ENCODE results near the gene PHF21B.

PHF21B gene

DNA sequence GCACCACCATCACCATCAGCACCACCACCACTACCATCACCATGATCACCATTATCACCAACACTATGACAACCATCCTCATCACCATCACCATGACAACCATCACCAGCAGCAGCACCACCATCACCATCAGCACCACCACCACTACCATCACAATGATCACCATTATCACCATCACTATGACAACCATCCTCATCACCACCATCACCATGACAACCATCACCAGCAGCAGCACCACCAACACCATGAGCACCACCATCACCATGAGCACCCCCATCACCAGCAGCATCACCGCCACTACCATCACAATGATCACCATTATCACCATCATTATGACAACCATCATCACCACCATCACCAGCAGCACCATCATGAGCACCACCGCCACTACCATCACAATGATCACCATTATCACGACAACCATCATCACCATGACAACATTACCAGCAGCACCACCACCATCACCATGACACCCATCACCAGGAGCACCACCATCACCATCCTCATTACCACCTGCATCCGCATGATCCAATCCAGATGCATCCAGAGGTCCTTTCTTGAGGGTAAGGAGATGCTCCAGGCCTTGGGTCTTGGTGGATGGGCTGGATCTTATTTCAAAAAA lies 23.8 kb downstream of the PHF21B start:
- TF ChIP-seq YY1 (IDR thresholded peaks at IDR 0.05; ENCODE audit: low read depth): no peak
- no peak for TF ChIP-seq ZBTB7A (IDR thresholded peaks at IDR 0.05; ENCODE audit: low read depth)
- TF ChIP-seq, protein P1, sequence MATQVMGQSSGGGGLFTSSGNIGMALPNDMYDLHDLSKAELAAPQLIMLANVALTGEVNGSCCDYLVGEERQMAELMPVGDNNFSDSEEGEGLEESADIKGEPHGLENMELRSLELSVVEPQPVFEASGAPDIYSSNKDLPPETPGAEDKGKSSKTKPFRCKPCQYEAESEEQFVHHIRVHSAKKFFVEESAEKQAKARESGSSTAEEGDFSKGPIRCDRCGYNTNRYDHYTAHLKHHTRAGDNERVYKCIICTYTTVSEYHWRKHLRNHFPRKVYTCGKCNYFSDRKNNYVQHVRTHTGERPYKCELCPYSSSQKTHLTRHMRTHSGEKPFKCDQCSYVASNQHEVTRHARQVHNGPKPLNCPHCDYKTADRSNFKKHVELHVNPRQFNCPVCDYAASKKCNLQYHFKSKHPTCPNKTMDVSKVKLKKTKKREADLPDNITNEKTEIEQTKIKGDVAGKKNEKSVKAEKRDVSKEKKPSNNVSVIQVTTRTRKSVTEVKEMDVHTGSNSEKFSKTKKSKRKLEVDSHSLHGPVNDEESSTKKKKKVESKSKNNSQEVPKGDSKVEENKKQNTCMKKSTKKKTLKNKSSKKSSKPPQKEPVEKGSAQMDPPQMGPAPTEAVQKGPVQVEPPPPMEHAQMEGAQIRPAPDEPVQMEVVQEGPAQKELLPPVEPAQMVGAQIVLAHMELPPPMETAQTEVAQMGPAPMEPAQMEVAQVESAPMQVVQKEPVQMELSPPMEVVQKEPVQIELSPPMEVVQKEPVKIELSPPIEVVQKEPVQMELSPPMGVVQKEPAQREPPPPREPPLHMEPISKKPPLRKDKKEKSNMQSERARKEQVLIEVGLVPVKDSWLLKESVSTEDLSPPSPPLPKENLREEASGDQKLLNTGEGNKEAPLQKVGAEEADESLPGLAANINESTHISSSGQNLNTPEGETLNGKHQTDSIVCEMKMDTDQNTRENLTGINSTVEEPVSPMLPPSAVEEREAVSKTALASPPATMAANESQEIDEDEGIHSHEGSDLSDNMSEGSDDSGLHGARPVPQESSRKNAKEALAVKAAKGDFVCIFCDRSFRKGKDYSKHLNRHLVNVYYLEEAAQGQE (IDR thresholded peaks at IDR 0.05; ENCODE audit: low read depth): no peak
- TF ChIP-seq CEBPB (IDR thresholded peaks at IDR 0.05): no peak
- TF ChIP-seq, protein P2, sequence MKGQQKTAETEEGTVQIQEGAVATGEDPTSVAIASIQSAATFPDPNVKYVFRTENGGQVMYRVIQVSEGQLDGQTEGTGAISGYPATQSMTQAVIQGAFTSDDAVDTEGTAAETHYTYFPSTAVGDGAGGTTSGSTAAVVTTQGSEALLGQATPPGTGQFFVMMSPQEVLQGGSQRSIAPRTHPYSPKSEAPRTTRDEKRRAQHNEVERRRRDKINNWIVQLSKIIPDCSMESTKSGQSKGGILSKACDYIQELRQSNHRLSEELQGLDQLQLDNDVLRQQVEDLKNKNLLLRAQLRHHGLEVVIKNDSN (IDR thresholded peaks at IDR 0.05): no peak
- TF ChIP-seq TEAD4 (IDR thresholded peaks at IDR 0.05): no peak
- TF ChIP-seq CREB1 (IDR thresholded peaks at IDR 0.05; ENCODE audit: low read depth): no peak
- TF ChIP-seq RAD21 (IDR thresholded peaks at IDR 0.05; ENCODE audit: low read depth): no peak
- TF ChIP-seq TAF1 (IDR thresholded peaks at IDR 0.05; ENCODE audit: low read depth): no peak
- TF ChIP-seq NFIC (IDR thresholded peaks at IDR 0.05): no peak

DNA sequence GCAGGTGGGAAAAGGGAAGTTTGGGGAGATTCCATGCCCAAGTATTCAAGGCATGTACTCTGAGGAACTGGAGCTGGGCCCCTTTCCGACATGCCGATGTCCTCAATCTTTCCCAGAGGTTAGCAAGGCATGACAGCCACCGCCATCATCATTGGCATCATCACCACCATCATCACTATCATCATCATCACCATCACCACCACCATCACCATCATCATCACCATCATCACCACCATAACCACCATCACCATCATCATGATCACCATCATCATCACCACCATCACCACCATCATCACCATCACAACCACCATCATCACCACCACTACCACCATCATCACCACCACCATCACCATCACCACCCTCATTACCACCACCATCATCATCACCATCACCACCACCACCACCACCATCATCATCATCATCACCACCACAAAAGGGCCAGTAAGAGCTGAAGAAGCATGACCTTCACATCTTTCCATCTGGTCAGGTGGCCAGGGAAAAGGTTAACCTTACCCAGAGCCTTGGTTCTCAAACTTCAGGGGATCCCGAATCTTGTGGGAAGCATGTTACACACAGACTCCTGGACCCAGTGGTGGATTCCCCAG lies 25.8 kb downstream of the PHF21B start:
- no peak for TF ChIP-seq CEBPB (IDR thresholded peaks at IDR 0.05)
- TF ChIP-seq FOXM1 (IDR thresholded peaks at IDR 0.05; ENCODE audit: borderline replicate concordance, low read depth): no peak
- TF ChIP-seq TEAD4 (IDR thresholded peaks at IDR 0.05): no peak
- no peak for TF ChIP-seq RAD21 (IDR thresholded peaks at IDR 0.05; ENCODE audit: low read depth)
- no peak for TF ChIP-seq YY1 (IDR thresholded peaks at IDR 0.05; ENCODE audit: low read depth)
- TF ChIP-seq EP300 (IDR thresholded peaks at IDR 0.05; ENCODE audit: borderline replicate concordance): no peak
- TF ChIP-seq, protein P2 (IDR thresholded peaks at IDR 0.05): no peak
- TF ChIP-seq, protein P1 (IDR thresholded peaks at IDR 0.05; ENCODE audit: low read depth): no peak
- TF ChIP-seq CREB1 (IDR thresholded peaks at IDR 0.05; ENCODE audit: low read depth): no peak
- TF ChIP-seq EGR1 (IDR thresholded peaks at IDR 0.05): no peak
- TF ChIP-seq TCF12 (IDR thresholded peaks at IDR 0.05; ENCODE audit: low read depth): no peak
- no peak for TF ChIP-seq NFIC (IDR thresholded peaks at IDR 0.05)
- TF ChIP-seq TAF1 (IDR thresholded peaks at IDR 0.05; ENCODE audit: low read depth): no peak
- no peak for TF ChIP-seq ZBTB7A (IDR thresholded peaks at IDR 0.05; ENCODE audit: low read depth)
- TF ChIP-seq, protein P3, sequence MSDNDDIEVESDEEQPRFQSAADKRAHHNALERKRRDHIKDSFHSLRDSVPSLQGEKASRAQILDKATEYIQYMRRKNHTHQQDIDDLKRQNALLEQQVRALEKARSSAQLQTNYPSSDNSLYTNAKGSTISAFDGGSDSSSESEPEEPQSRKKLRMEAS (IDR thresholded peaks at IDR 0.05): no peak

DNA sequence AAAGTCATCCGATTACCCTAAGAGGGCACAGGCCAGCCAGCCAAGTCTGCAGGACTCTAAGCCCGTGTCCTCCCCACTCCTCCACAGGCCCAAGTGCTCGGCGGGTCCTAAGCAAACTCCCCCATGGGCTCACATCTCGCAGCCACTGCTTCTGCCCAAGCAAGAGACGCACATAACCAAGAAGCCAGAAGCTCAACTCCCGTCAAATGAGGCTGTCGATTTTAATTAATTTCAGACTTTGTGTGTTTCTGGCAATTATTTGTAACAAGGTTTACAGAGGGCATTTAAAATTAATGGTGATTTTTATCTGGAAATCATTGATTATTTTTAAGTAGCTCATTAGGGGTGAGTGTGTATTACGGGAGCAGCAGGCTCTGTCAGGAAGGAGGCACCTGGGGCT lies 27.4 kb downstream of the PHF21B start:
- TF ChIP-seq CEBPB (IDR thresholded peaks at IDR 0.05): no peak
- no peak for TF ChIP-seq FOXM1 (IDR thresholded peaks at IDR 0.05; ENCODE audit: borderline replicate concordance, low read depth)
- TF ChIP-seq CREB1 (IDR thresholded peaks at IDR 0.05; ENCODE audit: low read depth): no peak
- TF ChIP-seq, protein P2 (IDR thresholded peaks at IDR 0.05): no peak
- TF ChIP-seq, protein P1 (IDR thresholded peaks at IDR 0.05; ENCODE audit: low read depth): no peak
- TF ChIP-seq, protein P3 (IDR thresholded peaks at IDR 0.05): no peak
- TF ChIP-seq NFIC (IDR thresholded peaks at IDR 0.05): no peak
- no peak for TF ChIP-seq RAD21 (IDR thresholded peaks at IDR 0.05; ENCODE audit: low read depth)
- TF ChIP-seq TCF12 (IDR thresholded peaks at IDR 0.05; ENCODE audit: low read depth): no peak

DNA sequence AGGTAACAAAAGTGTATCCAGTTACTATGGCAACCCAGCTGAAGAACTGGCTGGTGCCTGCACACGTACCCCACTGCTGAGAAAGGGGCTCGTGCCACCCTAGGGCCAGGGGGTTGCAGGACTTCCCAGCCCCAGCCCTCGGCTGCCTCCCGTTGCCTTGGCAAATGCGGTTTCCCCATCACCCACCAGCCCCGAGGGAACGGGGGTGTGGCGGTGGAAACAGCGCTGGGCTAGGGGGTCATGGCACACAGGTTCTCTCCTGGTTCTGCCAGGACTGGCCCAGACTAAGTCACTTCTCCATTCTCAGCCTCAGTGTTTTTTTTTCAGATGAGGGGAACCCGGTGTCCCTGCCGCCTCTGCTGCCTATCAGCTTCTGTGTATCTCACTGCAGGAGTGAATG lies 27.9 kb downstream of the PHF21B start:
- TF ChIP-seq EP300 (IDR thresholded peaks at IDR 0.05; ENCODE audit: borderline replicate concordance) (no peak), CREB1 (IDR thresholded peaks at IDR 0.05; ENCODE audit: low read depth) (no peak), TEAD4 (IDR thresholded peaks at IDR 0.05) (no peak), TAF1 (IDR thresholded peaks at IDR 0.05; ENCODE audit: low read depth) (no peak), FOXM1 (IDR thresholded peaks at IDR 0.05; ENCODE audit: borderline replicate concordance, low read depth) (no peak), EGR1 (IDR thresholded peaks at IDR 0.05) (no peak), NFIC (IDR thresholded peaks at IDR 0.05) (no peak)
- TF ChIP-seq, protein P3 (IDR thresholded peaks at IDR 0.05): no peak
- TF ChIP-seq, protein P2 (IDR thresholded peaks at IDR 0.05): no peak

All from Ishikawa (cell line).